NCI-H146 (cell line): ENCODE data around the gene TIMM10.

Experiments
- DNase-seq: peaks from one replicate; lab custom pipeline; 2025; lab: John Stamatoyannopoulos, UW

Gene TIMM10

DNA sequence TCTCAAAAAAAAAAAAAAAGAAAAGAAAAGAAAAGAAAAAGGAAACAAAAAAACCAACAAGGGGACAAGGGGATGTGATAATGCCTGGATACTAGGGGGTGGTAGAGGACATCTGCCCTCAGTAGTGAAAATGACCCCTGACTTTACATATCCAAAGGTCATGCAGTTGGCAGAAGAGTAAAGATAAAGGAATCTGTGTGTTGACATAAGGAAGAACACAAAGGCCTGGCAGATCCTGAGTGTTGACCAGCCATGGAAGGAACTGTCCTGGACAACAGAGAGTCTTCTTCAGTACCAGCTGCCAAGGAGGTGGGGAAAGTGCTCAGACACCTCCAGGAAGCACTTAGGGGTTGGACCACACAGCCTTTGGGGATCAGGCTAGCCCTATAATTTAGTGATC, 27.7 kb downstream of the TIMM10 start:
- peak; percentile 59 for DNase-seq

DNA sequence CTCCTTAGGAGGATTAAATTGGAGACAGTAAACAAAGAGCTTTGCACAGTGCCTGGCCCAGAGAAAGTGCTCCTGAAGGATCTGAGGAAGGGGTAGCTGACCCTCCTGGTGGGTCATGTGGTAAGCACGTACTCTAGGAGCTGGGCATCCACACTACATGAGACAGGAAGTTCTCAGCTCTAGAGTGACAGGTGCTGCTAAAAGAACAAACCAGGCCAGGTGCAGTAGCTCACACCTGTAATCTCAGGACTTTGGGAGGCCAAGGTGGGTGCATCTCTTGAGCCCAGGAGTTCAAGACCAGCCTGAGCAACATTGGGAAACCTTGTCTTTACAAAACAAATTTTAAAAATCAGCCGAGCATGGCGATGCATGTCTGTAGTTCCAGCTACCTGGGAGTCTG, 28.2 kb downstream of the TIMM10 start:
- peak; percentile 23 for DNase-seq

DNA sequence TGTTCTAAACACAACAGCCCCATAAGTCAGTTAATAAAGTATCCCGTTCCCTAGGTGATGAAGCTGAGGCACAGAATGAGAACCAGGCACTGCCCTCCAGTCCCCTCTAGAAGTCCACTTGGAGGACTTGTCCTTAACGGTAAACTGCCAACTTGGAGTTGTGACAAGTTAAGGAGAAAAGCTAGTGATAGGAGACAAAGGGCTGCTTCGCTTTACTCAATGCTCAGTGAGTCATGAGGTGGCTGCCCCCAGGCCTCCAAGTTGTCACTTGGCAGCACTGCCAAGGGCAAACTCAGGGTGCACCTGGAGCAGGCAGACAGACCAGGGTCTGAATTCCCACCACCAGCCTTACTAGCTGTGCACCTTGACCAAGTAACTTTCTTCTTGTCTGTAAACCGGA, 28.6 kb downstream of the TIMM10 start:
- DNase-seq, result no peak

DNA sequence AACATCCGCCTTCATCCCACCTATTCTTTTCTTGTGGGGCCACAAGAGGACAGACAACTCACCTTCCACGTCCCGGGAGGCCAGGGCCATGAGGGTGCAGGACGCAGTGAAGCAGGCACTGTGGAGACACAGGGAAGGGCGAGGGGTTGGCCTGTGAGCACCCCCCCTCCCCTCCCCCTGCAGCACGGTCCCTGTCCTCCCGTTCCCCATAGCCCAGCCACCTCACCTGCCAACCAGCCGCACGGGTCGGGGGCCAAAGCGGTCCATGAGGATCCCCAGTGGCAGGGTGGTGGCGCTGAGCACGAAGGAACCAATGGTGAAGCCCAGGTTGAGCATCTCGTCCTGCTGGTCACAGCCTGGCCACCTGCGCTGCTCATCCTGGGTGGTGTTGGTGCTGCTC, 29.6 kb downstream of the TIMM10 start:
- no peak for DNase-seq

DNA sequence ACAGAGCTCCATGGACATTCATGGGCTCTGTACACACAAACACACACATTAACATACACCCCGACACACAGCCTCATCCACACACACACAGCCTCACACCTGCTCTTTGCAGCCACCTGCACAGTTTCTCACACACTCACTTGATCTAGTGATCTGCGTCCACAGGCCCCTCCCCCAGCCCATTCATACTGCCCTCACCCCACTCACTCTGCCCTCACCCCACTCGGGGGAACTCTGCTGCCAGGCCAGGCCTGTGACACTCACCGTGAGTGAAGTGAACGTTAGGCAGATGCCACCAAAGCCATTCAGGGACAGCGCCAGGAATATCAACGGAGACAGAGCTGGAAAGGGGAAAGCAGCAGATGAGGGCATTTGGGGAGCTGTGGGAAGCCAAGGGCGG, 30.0 kb downstream of the TIMM10 start:
- no peak for DNase-seq

DNA sequence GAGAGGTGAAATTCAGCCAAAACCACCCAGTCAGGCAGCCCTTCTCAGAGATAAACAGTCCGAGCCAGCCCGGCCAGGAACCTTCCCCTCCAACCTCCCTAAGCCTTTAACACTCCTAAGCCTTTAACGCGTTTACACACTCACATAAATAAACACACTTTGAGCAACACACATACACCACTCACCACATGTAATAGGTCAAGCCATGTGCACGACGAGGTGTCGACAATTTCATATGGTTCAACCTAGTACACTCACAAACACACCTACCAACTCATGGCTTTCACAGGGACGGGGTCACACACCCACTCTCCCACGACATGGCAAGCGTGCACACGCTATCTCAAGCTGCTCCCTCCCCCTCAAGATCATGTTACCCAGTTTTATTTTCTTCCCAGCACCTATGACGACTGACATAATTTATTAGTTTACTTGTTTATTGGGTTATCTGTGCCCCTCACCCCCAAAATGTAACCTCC, 30.5 kb downstream of the TIMM10 start:
- no peak for DNase-seq

DNA sequence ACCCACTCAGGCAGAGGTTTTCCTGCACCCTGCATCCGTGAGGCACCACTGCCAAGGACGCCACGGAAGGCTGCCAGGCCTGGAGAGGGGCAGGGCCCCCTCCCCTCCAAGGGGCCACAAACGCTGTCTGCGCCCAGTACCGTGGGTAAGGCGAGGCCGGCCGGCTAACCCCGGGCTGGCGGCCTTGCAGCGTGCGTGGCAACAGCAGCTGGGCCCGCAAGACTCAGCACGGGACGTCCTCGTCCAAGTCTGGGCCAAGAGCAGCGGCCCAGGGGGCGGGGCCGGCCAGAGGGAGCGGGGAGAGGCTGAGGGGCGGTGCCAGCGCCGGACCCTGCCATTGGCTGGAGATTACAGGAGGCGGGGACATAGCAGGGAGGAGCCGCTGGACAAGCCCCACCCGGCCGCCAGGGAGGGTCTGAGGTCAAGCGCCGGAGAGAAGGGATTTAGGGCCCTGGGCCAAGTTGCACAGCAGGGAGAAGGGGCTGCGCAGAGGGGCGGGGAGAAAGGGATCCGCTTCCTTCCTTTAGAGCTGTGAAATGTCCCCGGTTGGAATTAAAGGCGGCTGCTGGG, 31.1 kb downstream of the TIMM10 start:
- DNase-seq, result no peak

DNA sequence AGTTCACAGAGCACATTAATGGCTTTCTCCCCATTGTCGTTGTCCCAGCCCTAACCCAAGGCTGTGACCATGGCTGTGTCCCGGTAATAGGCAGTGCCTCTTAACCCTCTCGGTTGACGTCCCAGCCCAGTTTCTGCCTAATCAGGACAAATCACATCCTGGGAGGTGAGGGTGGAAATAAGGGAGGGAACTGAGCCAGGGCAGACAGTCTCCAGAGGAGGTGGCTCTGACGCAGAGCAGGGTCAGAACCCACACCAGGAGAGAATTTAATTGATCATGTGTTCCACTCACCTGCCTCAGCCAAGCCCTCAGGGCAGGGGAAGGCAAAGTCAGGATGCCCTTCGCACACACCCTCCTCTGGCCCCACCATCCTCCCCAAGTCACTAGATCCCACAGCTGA, 32.0 kb downstream of the TIMM10 start:
- peak; percentile 40 for DNase-seq

DNA sequence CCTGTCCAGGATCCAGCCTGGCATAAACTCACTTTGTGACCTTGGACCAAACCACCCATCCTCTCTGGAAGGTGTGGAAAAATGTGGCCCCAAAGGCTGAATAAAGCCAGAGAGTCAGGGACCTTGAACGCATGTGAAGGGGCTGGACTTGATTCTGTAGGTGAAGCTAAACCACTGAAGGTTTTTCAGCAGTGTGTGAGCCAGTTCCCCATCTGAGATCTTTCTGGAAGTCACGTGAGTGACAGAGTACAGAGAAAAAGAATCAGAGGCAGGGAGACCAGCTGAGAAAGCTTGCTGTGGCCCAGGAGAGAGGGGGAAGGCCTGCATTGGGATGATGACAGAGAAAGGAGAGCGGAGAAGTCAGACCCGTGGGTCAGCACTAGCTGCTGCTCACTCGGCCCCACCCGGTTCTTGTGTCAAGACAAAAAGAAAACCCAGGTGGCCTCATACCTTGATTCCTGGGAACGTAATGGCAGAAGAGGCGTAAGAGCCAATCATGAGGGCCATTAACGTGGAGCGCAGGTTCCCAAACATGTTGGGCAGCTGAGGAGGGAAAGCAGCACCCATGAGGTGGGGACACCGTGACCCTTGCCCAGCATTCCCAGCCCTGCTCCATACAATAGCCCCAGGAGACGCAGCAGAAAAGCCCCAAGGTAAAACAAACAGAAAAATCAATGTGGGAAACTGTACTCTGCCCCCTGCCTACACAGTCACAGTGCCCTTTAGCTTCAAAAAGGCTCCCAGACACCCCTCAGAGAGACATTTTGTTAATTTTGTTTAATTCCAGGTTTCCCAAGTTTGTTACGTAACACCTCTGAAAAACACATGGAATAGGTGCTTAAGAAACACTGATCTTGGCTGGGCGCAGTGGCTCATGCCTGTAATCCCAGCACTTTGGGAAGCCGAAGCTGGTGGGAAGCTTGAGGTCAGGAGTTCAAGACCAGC, 33.0 kb downstream of the TIMM10 start:
- peak; percentile 79 for DNase-seq

DNA sequence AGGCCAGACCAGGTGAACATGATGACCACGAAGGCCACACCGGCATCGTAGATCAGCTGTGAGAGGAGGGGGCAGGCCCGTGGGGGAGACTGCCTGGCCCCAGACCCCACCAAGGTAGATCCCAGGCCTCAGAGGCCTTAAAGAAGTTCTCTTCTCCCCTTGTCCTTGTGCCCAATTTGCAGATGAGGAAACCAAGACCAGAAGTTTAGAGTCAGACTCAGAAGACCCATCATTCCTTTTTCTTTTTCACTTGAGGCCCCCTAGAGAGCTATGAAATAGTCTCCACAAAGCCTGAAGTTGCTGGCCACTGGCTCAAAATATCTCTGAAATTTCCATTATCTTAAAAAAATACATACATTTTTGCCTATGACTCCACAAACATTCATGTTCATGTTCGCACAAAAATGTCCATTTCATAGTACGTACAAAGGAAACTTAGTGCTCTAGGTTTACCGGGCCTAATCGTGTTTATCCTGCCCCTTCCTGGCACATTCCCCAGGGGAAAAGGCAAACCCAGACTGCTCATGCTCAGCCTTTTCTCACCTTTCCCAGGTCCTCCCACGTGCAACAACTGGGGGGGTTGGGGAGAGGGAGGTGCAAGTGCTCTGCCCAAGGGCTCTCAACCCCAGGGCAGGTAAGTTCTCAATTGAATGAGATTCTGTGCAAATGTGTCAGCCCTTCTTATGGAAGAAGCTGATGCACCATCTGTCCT, 34.3 kb downstream of the TIMM10 start:
- no peak for DNase-seq

DNA sequence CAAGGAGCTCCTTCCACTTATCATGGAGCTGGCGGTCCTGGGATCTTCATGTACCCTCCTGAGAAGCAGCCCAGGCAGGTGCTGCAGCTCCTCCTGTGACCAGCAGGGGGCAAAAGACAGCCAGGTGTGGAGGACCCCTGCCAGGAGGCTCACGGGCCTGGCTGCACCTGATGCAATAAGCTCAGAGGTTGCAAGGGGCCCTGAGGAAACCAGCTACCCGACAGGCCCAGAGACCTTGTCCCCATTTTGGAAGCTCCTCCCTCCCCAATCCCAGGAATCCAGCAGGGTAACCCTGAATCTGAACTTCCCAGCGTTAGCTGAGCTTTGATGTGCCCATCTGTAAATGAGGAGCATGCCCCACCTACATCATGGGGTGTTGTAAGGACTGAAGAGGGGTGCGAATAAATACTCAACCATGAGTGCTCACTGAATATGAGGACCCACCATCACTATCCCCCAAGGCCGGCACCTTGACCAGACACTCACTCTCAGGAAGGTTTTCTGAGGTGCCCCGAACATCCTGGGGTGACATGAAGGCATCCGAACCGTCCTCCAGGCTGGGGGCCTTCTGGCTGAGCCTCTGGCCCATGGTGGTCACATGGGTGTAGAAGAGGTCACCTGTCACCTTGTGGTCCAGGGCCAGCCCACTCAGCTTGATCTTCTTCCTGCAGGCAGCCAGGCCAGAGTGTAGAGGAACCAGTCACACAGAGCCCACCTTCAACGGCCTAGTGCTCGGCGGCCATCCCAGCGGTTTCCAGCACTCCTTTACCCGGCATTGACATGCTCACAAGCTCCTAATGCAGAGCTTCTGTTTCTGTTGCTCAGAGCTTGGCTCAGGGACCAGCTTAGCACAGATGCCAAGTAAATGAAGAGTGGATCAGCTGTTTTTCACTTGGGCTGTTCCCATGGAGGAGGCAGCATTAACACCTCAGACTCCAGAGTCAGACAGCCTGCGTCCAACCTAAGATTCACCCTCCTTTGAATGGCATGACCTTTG, 36.7 kb downstream of the TIMM10 start:
- peak; percentile 72 for DNase-seq

DNA sequence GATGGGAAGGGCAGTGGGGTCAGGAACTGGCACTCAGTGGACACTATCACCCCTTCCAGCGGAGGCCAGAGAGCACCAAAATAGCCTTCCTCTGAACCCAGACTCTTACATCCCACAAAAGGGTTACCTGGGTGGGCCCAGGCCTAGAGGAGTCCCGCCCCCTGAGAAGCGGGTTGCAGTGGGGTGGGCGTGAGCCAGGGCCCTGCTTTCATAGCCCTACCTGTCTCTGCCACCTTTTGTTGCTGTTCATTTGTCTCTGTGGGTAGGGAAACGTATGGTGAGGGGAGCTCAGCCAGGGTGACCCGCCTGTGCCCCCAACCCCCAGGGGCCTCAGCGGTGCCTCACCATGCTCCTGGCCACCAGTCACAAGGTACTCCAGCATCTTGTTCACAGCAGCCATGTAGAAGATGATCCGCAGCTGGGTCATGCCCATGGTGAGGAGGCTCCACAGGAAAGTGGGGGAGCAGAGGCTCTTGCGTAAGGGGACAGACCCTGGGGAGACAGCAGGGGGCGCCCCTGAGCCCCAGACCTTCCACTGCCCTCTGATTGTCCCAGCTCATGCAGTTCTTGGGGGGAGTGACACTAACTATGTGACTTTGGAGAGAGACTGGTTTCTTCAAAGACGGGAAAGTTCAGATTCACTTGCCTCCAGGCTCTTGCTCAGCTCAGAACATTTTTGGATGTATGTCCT, 39.0 kb downstream of the TIMM10 start:
- no peak for DNase-seq

DNA sequence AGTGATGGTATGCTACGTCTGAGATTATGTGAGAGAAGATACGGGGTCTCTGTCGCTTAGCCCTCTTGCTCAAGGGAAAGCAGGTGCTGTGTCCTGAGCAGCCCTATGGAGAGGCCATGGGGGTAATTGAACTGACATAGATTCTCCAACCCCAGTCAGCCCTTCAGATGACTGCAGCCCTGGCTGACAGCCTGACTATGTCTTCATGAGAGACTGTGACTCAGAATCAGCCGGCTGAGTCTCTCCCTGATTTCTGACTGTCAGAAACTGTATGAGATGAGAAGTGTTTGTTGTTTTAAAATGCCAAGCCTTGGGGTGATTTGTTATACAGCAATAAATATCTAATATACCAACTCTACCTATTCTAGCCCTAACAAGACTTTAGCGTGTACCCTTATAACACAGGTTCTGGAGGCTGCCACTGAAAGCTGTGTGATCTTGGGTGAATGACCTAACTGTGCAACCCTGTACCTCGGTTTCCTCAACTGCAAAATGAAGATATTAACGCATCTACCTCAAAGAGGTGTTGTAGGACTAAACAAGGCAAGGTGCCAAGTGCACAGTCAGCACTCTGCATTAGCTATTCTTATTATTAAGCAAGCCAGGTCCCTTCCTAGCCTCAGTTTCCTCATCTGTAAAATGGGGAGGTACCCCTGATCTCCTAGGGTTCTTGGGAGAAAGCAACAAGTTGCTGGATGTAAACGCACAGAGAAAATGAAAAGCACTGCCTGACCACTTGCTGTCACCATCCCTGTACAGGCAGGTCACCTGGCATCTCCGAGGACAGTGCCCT, 39.9 kb downstream of the TIMM10 start:
- DNase-seq, result no peak

DNA sequence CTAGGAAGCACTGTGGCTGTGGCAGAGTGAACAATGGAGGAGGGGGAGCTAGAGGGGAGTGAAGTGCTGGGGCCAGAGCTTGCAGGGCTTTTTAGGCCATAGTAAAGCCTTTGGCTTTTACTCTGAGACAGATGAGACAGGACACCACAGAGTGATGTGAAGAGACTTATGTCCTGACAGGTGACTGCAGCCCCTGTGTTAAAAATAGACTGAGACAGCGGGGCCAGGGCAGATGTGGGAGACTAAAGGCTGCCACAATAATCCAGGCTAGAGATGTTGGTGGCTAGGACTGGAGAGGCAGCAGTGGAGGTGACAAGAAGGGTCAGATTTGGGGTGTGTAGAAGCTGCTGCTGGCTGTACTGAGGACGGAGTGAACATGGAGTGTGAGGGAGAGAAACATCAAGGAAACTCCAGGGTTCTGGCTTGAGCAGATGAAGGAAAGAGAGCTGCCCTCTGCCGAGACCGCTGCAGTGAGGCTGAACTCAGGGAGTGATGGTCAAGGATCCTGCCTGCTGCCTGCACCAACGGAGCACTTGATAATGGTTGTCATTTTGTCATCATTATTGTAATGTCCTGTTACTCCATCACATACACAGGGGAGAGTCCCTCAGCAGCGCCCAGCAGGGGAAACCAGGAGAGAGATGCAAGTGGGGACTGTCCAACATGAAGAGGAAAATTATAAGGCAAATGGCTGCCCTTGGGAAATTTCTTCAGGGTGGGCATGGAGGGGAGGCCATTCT, 42.5 kb downstream of the TIMM10 start:
- no peak for DNase-seq

DNA sequence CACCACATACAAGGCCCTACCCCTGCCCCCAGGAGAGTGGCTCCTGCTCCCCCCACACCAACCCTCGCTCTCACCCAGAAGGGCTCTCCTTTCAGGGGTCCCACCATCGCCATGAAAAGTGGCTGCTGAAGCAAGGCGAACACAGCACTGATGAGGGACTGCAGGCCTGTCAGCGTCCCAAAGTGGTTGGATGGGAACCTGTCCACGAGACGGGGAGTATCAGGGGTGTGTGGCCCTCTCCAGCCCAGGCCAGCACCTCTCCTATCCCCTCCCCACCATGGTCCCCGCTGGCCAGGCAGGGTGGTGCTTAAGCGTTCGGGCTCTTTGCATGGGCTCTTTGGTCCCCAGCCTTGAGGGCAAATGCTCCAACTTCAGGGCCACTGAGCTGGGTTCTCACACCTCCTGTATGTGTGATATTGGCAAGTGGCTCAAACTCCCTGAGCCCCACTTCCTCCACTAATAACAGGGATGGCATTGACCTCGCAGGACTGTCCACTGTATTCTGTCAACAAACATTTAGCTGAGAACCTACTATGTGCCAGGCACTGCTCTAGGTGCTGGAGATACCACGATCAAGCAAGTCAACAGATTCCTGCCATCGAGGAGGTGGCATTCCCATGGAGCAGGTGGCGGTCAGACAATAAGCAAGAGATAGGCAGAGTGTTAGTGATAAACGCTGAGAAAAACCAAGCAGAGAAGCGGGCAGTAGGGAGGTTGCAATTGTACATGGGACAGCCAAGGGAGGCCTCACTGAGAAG, 43.4 kb downstream of the TIMM10 start:
- no peak for DNase-seq

DNA sequence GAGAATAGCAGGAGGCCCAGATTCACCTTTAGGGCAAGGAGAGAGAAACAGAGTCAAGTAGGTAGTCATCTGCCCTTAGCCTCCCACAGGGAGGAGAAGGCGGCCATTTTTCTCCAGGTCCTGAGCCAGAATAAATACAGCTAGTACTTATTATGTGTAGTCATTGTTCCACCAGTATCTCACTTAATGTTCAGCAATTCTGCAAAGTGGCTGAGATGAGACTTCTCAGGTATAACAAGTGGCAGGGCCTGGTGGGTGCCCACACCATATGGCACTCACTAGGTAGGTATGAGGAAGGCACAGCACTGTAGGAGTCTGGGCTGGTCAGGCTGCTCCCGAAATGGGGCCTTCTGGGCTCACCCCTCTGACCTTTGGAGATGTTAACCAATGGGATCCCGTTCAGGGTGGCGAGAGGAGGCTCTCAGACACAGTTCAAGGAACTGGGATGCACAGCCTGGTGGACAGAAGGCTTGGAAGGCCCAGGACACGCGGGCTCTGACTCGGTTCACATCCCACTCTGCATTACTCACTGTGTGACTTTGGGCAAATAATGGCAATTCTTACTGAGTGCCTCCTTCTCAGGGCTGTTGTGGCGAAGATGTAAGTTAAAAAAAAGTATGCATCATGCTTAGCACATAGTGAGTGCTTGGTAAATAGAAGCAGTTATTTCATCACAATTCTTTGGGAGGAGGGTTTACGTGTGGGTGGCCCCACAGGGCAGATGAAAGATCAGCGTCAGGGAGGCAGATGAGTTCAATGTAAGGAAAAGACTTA, 45.1 kb downstream of the TIMM10 start:
- DNase-seq, result no peak

DNA sequence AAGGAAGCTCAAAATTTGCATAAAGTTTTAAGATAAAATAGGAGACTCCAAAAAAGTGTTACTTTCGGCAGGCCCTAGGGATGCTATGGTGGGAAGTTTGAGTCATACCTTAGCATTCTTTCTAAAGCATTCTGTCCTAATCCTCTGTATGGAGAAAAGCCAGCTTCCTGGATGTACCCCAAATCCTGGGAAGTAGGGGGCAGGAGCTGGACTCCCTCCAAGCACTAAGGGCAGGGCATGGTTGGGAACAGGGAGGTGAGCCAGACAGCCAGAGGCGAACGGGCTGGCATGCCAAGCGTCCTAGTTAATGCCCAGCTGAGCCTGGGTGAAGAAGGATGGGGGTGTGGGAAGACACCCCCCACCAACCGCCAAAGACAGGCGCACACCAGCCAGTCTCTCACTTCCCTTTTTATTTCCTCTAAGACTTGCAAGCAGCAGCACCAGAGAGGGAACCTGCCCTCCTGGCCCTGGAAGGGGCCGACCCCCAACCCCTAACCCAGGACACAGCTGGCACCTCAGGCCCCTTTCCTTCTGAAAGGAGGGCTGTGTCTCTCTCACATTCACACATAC, 46.3 kb downstream of the TIMM10 start:
- no peak for DNase-seq

DNA sequence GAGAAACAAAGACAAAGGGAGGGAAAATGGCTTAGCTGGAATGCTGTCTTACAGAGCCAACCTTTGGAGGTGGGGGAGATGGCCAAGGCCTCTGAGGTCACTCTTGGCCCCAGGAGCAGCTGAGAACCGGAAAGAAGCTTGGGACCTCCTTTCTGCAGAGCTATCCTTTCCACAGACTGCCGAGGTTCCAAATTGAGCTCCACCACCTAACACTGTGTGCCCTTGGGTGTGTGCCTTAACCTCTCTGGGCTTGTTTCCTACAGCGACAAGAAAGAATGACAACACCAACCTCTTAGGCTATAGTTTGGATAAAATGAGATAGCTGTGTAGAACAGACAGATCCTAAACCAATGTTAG, 47.0 kb downstream of the TIMM10 start:
- DNase-seq, result no peak
